ENCODE data around the gene ABCG4.
"Not testable (repeated sequence)": the region's sequence is repeated elsewhere in the genome, so short reads cannot be mapped to it uniquely, and the experiment has no call there.

Gene ABCG4

DNA sequence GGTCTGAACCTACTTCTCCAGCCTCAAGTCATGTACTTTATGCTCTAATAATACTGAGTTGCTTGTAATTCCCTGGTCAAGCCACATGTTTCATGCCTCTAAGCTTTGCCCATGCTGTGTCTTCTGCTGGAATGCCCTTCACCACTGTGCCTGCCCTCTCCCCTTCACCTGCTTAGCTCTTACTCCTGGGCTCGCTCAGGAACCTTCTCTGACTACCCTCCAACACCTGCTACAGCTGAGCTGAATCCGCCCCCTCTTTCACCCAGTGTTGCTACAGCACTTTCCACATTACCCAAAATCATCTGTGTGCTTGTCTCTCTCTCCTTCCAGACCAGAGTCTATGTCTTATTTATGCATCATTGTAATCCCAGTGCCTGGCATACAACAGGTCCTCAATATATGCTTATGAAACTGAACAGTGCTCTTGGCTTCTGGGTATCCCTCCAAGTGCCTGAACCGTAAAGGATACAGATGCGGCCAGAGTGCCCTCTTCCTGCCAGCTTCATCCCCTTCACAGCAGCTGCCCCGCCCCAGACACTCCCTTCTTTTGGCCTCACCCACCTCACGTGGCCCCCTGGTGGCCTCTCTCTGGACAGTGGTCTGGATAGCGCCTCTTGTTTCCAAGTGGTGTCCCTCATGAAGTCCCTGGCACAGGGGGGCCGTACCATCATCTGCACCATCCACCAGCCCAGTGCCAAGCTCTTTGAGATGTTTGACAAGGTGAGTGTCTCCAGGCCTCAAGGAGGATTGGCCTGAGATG lies 7.1 kb downstream of the ABCG4 start:
- DNase-seq = no peak

DNA sequence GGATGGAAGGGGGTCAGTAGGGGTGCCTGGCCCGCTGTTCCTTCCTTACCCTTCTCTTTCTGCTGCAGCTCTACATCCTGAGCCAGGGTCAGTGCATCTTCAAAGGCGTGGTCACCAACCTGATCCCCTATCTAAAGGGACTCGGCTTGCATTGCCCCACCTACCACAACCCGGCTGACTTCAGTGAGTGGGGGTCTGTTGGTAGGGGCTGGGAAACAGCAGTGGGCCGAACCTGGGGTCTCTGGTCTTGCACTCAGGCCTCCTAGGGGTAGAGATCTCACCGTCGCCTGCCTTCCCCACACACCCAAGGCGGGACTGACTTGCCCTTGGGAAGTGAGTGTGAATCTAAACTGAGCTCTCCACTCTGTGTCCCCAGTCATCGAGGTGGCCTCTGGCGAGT lies 7.6 kb downstream of the ABCG4 start:
- DNase-seq = no peak

DNA sequence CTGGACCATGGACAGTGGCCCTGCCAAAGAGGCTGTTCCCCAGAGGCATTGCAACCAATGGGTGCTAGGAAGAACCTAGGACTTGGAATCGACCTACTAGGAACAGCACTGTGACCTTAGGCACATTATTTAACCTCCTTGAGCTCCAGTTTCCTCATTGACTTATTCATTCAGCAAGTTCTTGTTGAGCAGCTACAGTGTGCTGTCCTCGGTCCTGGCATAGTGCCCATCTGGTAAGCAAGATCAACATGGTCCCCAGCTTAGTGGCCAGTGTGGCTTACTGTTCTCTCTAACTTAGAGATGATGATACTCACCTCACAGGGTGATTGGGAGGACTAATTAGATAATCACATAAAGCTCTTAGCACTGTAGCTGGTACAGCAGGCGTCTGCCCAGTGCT lies 8.2 kb downstream of the ABCG4 start:
- DNase-seq = no peak

DNA sequence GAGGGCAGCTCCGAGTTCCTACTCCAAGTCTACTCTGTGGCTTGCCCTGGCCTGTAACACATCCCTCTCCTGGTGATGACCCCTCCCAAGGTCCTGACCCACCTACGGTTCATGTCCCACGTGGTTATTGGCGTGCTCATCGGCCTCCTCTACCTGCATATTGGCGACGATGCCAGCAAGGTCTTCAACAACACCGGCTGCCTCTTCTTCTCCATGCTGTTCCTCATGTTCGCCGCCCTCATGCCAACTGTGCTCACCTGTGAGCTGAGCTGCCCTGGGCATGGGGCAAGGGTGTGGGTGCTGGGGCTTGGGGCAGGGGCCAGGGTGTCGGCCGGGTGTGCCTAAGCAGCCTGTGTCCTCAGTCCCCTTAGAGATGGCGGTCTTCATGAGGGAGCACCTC lies 9.6 kb downstream of the ABCG4 start:
- DNase-seq = no peak

DNA sequence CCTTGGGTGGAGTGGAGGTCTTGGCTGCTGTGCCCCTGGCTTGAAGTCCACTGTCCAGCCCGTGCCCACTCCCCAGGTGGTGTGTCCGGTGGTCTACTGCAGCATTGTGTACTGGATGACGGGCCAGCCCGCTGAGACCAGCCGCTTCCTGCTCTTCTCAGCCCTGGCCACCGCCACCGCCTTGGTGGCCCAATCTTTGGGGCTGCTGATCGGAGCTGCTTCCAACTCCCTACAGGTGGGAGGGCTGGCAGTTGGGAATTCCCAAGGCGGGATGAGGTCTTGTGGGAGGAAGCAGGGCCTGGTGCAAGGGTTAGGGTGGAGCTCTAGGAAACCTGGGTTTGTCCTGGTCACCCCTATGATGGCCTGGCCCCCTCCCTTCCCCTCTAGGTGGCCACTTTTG lies 11.3 kb downstream of the ABCG4 start:
- DNase-seq = no peak

DNA sequence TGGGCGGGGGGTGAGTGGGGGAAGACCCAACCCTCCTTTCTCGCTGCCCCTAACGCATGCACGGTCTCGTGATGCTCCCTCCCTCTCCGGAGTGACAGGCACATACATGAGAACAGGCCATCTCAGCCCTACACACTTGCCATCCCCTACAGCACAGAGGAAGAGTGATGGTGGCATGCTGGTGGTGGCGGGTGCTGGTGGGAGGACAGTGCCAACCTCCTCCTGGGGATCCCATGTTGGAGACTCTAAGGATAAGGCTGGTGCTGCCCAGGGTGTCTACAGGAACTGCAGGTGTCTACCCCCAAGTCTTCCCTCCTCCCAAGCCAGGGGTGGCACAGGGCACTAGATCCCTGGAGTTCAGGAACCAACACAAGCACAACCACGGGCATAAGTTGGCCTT lies 13.0 kb downstream of the ABCG4 start:
- no peak for DNase-seq

DNA sequence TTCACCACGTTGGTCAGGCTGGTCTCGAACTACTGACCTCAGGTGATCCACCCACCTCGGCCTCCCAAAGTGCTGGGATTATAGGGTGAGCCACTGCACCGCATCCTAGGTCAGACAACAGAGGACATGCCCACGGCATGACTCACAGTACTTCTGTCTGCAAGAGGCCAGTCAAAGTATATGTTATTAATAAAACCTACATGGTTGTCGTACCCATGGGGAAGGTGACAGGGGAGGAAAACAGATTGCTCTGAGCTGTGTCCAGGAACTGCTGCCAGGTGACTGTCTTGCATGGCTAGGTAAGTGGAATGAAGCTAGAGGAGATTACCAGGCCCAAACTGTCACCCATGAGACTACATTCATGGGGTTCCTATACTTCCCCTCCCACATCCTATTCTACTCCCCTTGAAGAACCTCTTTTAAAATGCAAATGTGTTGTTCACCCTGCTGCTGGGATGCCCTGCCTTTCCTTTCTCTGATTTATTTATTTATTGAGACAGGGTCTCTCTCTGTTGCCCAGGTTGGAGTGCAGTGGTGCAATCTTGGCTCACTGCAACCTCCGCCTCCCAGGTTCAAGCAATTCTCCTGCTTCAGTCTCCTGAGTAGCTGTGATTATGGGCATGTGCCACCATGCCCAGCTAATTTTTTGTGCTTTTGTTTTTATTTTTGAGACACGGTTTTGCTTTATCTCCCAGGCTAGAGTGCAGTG lies 17.7 kb downstream of the ABCG4 start:
- DNase-seq = no peak

DNA sequence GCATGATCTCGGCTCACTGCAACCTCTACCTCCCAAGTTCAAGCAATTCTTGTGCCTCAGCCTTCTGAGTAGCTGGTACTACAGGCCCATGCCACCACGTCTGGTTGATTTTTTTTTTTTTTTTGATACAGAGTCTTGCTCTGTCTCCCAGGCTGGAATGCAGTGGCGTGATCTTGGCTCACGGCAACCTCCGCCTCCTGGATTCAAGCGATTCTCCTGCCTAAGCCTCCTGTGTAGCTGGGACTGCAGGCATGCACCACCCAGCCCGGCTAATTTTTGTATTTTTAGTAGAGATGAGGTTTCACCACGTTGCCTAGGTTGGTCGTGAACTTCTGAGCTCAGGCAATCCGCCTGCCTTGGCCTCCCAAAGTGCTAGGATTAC lies 18.2 kb downstream of the ABCG4 start:
- not testable (repeated sequence) for DNase-seq

DNA sequence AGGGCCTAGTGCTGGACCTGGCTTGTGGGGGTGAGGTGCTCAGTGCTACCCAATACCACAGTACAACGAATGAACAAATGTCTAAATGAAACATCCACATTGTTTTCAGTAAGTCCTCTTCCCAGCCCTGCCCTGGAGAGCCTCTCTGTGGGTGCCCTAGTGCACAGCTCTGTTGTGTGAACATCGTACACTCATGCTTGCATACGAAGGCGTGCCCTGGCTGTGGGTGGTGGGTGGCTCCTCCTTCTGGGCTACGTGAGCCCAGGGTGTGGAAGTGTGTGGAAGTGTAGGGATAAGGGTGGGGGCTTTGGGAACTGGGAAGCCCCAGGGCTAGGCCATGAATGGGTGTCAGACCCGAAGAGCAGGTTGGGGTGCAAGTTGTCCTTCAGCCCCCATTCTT lies 19.1 kb downstream of the ABCG4 start:
- DNase-seq = no peak

DNA sequence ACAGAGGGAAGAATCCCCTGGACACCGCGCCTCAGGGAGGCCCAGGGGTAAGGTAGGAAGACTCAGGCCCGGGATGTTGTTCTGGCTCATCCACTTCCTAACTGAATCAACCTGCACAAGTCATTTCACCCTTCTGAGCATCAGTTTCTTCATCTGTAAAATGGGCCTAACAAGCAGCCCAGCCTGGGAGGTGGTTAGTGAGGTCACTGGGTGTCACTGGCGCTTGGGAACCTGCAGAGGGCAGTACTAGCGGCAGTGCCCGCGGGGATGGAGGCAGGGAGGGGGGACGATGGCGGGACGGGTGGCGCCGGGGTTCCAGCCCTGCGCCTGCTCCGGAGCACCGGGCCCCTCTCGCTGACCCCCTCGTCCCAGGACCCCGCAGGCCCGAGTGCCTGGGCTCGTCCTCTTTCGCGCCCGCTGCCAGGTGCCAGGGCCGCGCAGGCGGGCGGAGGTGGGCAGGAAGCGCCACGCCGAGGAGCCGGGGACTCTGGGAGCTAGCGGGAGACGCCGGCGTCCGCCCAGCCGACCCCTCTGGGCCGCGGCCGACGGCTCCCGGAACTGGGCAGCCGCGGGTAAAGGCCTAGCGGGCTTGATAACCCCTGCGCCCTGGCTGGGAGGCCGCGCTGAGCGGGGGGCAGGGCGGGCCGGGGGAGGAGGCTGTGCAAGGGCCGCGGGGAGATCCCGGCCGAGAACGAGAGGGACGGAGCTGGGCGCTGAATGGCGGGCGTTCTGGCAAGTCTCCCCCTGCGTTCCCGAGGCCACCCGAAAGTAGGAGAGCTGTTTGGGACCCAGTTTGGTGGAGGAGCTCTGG lies 19.8 kb downstream of the ABCG4 start, which contains the start of gene NLRX1:
Gene NLRX1 (plus strand): TSS at position 255 of the 811 bp plus-strand sequence. CDS start 2,679 bp downstream, outside the sequence.
- peak; percentile 23 for DNase-seq

DNA sequence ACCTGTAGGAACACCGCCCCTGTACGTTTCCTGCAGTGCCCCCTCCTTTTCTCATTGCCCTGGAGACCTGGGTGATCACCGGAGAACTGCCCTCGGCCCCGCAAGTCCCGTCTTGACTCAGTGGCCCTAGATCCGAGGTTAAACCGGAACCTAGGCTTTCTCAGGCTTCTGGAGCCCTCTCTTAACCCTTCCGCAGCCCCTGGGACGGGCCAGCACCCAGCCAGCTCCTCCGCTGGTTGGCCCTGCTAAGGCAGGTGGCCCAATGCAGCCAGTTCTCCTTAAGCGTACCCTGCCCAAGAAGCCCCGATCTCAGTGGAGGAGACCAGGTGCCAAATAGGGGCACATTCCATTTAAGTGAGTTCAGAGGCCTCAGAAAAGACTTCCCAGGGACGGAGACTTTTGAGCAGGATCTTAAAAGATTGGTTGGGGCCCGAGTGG lies 20.4 kb downstream of the ABCG4 start:
- DNase-seq = no peak

DNA sequence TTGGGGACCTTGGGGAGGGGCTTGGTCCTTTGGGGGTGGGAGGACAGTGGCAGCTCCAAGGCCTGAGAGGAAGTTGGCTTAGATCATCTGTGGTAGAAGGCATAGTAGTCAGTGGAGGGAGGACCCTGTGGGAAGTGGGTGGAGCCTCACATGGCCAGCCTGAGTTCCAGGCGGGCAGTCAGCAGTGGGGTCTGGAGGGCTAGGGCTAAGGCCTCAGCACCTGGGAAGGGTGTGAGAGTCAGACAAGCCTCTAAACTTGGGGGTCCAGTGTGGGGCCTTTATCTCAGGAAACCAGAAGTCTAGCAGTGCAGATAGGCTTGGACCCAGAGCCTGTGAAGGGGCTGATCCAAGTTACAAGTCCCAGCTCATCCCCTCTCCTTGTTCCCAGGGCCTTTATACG lies 23.7 kb downstream of the ABCG4 start:
- no peak for DNase-seq

DNA sequence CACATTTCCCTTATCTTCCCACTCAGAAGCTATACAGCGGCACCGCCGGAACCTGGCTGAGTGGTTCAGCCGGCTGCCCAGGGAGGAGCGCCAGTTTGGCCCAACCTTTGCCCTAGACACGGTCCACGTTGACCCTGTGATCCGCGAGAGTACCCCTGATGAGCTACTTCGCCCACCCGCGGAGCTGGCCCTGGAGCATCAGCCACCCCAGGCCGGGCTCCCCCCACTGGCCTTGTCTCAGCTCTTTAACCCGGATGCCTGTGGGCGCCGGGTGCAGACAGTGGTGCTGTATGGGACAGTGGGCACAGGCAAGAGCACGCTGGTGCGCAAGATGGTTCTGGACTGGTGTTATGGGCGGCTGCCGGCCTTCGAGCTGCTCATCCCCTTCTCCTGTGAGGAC lies 24.6 kb downstream of the ABCG4 start:
- no peak for DNase-seq

DNA sequence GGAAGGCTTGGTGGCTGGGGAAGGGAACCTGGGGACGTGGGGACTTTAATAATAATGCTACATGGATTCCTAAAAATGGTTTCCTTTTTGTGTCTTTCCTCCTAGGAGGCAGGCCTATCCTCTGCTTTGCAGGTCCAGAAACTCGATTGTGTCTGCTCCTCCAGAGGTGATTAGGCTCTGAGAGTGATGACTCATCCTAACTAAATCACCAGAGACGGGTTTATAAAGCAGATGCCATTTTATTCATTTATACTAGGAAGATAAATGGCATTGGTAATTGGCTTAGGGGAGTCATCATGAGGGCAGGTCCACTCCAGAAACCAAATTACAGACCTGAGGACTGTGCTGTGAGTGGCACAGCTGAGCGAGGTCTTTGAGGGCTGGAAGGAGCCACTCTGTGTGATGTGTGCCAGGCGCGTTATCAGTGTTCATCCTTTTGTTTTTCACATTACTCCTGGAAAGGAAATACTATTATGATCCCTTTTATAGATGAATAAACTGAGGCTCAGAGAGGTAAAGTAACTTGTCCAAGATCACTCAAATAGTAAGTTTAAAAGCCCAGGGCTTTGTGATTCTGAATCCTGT lies 26.7 kb downstream of the ABCG4 start:
- no peak for DNase-seq

DNA sequence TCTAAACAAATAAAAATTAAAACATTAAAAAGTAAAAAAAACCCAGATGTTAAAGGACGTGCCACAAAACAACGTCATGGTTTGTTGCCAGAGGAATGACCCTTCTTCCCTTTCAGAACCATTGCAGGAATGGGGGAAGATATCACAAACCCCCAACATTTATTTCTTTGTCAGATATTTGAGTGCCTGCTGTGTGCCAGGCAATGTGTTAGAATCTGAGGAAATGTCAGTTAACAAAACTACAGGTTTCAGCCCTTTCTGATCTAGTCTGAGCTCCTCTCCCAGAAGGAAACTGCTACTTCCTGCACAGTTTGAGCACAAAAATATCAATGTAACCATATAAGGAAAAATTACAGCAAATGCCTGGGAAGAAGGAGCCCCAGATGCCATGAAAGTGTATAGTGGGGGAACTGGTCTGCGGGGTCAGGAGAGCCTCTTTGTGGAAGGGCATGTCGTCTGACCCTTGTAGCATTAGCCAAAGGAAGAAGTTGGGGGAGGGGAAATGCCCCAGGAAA lies 29.4 kb downstream of the ABCG4 start:
- DNase-seq = no peak

DNA sequence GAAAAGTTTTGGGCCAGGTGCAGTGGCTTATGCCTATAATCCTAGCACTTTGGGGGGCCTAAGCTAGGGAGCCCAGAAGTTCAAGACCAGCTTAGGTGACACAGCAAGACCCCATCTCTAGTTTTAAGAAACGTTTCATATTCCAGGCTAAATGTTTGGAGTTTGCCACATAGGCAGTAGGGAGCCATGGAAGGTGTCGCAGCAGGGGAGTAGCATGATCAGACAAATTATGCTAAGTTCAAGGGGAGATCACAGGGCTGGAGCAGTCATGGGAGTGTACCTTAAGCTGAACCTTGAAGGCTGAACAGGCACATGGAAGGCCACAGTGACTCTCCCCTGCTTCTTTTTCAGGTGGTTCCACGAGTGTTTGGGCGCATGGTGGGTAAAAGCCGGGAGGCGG lies 30.5 kb downstream of the ABCG4 start:
- no peak for DNase-seq

DNA sequence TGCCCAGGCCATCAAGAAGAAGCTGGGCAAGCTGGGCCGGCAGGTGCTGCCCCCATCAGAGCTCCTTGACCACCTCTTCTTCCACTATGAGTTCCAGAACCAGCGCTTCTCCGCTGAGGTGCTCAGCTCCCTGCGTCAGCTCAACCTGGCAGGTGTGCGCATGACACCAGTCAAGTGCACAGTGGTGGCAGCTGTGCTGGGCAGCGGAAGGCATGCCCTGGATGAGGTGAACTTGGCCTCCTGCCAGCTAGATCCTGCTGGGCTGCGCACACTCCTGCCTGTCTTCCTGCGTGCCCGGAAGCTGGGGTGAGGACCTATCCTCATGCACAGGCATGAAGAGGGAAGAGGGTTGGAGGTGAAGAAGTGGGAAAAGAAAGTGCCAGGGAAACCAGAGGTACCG lies 31.1 kb downstream of the ABCG4 start:
- DNase-seq = no peak

DNA sequence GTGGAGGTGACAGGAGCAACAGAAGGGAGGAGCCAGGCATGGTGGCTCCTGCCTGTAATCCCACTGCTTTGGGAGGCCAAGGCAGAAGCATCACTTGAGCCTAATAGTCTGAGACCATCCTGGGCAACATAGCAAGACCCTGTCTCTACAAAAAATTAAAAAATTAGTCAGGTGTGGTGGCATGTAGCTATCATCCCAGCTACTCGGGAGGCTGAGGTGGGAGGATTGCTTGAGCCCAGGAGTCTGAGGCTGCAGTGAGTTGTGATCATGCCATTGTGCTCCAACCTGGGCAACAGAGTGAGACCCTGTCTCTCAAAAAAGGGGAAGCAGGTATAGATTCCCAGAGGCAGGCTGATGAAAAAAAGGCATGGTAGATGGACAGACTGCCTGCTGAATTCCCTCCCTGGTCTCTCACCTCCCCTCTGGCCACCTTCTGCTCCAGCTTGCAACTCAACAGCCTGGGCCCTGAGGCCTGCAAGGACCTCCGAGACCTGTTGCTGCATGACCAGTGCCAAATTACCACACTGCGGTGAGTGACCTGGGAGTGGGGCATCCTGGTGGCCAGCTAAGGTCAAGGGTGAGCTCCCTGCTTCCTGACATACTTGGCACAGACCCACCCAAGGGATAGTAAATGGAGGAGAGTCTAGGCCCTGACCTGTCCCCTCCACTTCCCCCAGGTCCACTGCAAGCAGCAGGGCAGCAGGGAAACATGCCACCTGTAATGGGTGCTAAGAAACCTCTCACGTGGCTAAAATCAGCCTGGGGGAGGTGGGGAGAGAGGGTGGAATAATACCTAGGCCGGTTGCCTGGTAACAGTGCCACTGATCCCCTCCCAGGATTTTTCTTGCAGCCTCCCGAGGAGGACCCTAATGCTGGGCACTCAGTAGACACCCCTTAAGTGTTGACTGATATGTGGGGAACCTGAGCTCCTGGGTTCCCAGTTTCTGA lies 32.2 kb downstream of the ABCG4 start:
- DNase-seq = no peak

DNA sequence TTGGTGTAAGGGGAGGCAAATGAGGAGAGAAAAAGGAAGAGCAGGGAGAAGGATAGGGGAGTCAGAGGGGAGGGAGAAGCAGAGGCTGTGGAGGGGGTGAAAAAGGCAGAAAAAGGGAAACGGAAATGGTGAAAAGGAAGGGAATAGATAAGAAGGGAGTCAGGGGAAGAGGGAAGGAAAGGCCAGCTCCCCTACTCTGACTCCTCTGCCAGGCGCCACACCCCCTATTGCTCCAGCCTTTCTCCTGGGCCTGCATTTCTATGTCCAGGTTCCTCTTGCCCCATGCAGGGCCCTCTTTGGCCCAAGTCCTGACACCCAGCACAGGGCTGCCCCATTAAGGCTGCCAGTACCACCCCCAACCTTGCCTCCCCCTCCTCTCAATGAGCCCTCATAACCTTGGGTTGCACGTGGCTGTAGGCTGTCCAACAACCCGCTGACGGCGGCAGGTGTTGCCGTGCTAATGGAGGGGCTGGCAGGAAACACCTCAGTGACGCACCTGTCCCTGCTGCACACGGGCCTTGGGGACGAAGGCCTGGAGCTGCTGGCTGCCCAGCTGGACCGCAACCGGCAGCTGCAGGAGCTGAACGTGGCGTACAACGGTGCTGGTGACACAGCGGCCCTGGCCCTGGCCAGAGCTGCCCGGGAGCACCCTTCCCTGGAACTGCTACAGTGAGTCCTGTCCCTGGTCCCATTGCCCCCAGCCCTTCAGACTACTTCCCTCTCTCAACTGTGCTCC lies 33.0 kb downstream of the ABCG4 start:
- no peak for DNase-seq

DNA sequence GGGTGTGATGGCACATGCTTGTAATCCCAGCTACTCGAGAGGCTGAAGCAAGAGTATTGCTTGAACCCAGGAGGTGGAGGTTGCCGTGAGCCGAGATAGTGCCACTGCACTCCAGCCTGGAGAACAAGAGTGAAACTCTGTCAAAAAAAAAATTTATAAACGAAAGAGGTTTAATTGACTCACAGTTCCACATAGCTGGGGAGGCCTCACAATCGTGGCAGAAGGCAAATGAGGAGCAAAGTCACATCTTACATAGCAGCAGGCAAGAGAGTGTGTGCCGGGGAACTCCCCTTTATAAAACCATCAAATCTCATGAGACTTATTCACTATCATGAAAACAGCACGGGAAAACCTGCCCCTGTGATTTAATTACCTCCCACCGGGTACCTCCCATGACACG lies 35.5 kb downstream of the ABCG4 start:
- not testable (repeated sequence) for DNase-seq
